Measurements from ENCODE around the gene BRCC3.

Gene BRCC3

GRCh38 chrX:155086961-155087735, 15.8 kb downstream of the BRCC3 start:
- no peak for DNase-seq (ENCODE audit: extremely low read depth, low read depth)
- TF ChIP-seq, protein P1, sequence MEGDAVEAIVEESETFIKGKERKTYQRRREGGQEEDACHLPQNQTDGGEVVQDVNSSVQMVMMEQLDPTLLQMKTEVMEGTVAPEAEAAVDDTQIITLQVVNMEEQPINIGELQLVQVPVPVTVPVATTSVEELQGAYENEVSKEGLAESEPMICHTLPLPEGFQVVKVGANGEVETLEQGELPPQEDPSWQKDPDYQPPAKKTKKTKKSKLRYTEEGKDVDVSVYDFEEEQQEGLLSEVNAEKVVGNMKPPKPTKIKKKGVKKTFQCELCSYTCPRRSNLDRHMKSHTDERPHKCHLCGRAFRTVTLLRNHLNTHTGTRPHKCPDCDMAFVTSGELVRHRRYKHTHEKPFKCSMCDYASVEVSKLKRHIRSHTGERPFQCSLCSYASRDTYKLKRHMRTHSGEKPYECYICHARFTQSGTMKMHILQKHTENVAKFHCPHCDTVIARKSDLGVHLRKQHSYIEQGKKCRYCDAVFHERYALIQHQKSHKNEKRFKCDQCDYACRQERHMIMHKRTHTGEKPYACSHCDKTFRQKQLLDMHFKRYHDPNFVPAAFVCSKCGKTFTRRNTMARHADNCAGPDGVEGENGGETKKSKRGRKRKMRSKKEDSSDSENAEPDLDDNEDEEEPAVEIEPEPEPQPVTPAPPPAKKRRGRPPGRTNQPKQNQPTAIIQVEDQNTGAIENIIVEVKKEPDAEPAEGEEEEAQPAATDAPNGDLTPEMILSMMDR (IDR thresholded peaks at IDR 0.05; ENCODE audit: low read depth, low read length) = no peak

- TF ChIP-seq, protein P1 (IDR thresholded peaks at IDR 0.05; ENCODE audit: low read depth, low read length) = peak; percentile 58
Observed at GRCh38 chrX:155094468-155095061, 23.3 kb downstream of the BRCC3 start.

GRCh38 chrX:155105919-155106318, 34.6 kb downstream of the BRCC3 start:
- TF ChIP-seq, protein P1 (IDR thresholded peaks at IDR 0.05; ENCODE audit: low read depth, low read length) = no peak
- no peak for DNase-seq (ENCODE audit: extremely low read depth, low read depth)

More at GRCh38 chrX:155094468-155095061, 23.3 kb downstream of the BRCC3 start:
- no peak for DNase-seq (ENCODE audit: extremely low read depth, low read depth)

GRCh38 chrX:155108427-155108826, 37.1 kb downstream of the BRCC3 start:
- TF ChIP-seq, protein P1 (IDR thresholded peaks at IDR 0.05; ENCODE audit: low read depth, low read length) = no peak
- no peak for DNase-seq (ENCODE audit: extremely low read depth, low read depth)

GRCh38 chrX:155112171-155112570, 40.9 kb downstream of the BRCC3 start:
- DNase-seq (ENCODE audit: extremely low read depth, low read depth) = no peak
- TF ChIP-seq, protein P1 (IDR thresholded peaks at IDR 0.05; ENCODE audit: low read depth, low read length) = no peak

- no peak for DNase-seq (ENCODE audit: extremely low read depth, low read depth)
- TF ChIP-seq, protein P1 (IDR thresholded peaks at IDR 0.05; ENCODE audit: low read depth, low read length) = no peak
Observed at GRCh38 chrX:155113097-155113496, 41.8 kb downstream of the BRCC3 start.

- TF ChIP-seq, protein P1 (IDR thresholded peaks at IDR 0.05; ENCODE audit: low read depth, low read length) = no peak
- DNase-seq (ENCODE audit: extremely low read depth, low read depth) = no peak
Observed at GRCh38 chrX:155115174-155115819, 44.0 kb downstream of the BRCC3 start.
